Right ventricle myocardium superior (tissue), 1 donor: ENCODE data around the gene NTM. TPM values are rescaled to one million over a fixed set of nuclear protein-coding genes. Genes with fewer than 3 reads are reported as not detected.

Source experiments
- ATAC-seq: fragments of 200-7000 bp; cut with Tn5 transposase; one replicate; pipeline ENCODE4 v1.9.1; 2020; ENCODE audit warnings: mild to moderate bottlenecking; ENCODE audit not compliant: poor library complexity
- DNase-seq: peaks from one replicate; pipeline ENCODE4 v3.0.0-alpha.2; 2020
- intact Hi-C: fragments of 100-400 bp; cut with DNase I; formaldehyde crosslinking; loops from one replicate; pipeline ENCODE4 v1.11.2; 2022
- total RNA-seq: library from RNA; stranded (reverse); fragmentation: NEBNext Ultra II Directional; extraction: Animal tissue kit (Norgen Biotek cat#: 25700); gene quantifications from one replicate; pipeline ENCODE4 v1.2.1, GENCODE V29; 2021
- donor health status: DM: no; HTN: yes; CAD: no; lungs with severe emphysema.

NTM gene
- total RNA-seq, 1 donor from 2014 or later, result 1.5 TPM

DNA sequence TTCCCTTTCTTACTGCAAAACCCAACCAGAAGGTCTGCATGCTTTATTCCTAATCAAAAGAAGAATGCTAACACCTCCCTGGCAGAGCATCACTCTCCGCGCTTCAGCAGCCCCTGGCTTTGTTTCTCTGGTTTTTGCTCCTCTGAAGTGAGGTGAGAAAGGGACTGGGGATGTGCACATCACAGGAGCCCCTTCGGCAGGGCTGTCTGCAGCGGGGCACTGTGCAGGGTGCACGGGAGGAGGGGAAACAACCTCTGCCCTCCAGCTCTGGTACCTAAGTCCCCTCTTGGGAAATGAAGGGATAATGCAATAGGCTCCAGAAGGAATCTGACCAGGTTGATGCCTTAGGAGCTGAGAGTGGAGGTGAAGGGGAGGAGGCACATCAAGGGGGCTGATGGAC is 312.7 kb downstream of the NTM start:
- DNase-seq (no peak), ATAC-seq (no peak)
- intact Hi-C loops, result no loop called here

DNA sequence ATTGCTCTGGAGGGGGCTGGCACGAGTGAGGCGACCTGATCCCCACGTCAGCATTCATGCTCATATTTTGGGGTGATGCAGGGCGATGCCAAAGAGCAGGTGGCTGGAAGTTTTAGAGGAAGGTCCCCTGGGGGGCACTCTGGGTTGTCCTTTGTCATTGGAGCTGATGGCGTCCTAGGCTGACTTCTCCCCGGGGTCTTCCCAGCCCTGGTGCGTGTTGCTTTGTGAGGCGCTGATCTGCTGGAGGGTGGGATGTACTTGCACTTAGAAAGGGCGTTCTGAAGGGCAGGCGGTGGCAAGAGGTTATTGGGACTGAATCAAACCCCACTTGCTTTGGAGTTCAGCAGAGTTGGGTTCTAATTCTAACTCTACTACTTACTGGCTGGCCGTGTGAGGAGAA is 313.3 kb downstream of the NTM start:
- no peak for ATAC-seq

DNA sequence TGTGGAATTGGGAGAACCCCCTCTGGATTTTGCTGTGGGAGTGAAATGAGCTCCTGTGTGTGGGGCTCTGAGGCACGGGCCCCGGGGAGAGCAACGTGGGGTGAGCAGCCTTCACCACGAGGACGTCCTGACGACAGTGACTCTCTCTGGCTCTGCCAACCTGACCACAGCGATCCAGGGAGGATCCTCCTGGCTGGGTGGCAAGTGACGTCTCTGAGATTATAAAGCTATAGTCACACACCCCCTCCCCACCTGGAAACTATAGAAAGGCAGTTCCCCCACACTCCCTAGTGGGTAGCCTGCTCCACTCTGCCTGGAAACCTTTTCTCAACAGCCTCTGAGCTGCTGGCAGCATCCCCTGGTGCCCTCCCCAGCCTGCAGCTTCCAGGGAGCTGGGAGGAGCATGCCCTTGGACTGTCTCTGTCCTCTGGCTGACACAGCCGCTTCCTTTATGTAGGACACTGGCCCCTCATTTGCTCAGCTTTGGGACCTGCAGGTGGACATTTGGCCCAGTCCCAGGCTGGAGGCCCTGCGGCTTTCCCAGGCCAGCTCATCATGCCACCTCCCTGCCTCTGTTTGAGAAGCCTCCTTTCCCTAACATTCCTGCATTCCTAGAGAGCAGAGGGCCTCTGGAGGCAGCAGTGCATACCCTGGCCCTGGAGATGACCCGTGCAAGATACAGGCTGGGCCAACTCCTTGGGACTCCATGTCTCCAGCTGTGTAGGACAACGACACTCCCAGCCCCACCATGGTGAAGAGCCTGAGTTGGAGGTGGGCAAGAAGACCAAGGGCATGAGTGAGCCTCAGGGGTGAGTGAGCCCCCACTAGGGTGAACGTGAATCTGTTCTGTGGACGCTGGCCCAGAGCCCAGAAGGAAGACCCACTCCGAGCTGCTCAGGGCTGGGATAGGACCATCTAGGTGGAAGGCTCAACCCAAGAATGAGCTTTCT is 314.0 kb downstream of the NTM start:
- DNase-seq, result no peak
- intact Hi-C loops, result no loop called here
- ATAC-seq, result no peak

More for the DNA sequence above, 313.3 kb downstream of the NTM start:
- DNase-seq, result no peak
- intact Hi-C loops, result no loop called here

DNA sequence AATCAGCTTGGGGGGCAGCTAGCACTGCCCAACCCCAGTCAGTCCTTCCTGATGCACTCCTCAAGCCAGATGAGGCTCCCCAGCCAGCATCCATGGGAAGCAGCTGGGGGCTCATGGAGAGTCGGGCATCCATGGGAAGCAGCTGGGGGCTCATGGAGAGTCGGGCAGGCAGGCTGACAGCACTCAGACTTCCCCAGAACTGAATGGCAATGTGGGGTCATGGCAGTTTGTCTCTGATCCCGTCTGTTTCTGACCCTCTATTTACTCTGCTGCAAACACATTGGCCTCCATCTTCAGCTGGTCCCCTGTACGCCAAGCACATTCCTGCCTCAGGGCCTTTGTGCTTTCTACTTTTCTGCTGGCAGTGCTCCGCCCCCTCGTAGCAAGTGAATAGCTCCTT is 314.8 kb downstream of the NTM start:
- ATAC-seq, result no peak
- no peak for DNase-seq
- intact Hi-C loops, result no loop called here

DNA sequence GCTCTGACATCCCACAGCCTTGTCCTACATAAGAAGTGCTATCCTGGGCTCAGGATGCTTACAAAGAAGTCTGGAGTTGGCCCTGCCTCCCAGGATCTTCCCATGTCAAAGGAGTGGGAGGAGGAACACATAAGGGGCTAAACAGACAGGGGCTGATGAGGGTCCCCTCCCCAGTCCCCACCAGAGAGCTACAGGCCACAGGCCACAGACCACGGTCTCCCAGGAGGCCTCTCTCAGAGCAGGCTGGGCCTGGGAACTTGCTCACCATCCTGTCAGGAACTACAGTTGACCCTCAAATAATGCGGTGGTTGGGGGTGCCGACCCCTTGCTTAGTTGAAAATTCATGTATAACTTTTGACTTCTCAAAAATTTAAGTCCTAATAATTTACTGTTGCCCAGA is 315.5 kb downstream of the NTM start:
- ATAC-seq, result no peak
- intact Hi-C loops, result no loop called here

DNA sequence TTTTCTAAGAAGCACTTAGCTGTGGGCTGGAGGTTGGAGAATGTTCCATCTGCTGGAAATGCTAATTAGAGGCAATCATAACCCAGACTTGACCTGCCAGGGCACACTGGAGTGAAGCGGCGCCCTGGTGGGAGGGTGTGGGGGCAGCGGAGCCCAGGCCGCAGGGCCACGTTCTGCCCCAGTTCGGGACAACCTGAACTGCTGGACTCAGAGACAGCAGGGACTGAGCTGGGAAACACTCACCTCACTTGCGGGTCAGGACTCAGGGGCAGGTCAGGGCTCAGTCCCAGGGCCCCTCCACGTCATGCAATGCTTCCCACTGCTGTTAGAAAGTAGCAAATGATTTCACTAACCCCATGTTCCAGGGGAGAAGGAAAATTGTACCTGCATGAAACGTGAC is 316.4 kb downstream of the NTM start:
- ATAC-seq (no peak), DNase-seq (no peak)
- intact Hi-C loops, result no loop called here

More for the DNA sequence above, 315.5 kb downstream of the NTM start:
- no peak for DNase-seq

DNA sequence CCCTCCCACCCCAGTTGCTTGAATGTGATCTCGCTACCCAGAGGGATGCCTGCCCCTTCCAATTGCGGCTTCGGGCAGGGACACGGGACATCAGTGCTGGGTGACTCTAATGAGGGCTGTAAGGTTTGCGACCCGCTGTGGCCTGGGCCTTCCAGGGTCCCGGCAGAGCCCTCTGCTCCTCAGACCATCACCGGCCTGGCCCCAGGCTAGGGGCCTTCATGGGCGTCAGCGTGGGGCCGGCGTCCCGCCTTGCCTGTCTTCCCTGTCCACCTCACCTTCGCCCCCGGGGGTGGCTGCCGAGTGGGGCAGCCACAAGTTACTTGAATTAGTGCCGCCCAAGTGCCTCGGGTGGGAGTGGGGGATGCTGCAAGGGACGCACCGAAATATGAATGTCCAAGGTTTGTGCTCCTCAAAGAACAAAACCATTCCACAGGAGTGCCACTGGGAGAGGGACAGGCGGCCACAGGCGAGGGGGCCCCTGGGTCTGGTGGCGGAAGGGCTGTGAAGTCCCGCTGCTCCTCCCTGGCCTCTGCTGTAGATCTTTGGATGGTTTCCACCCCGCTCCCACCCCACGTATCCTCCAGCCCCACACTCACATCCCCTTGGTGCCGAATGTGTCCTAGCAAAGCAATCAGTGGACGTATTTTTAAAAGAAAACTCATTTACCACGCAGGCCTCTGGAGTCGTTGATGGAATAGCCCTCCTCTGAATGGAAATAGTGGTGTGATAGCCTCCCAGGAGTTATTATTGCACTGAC is 317.1 kb downstream of the NTM start:
- no peak for DNase-seq
- intact Hi-C loops, result no loop called here
- ATAC-seq, result no peak

DNA sequence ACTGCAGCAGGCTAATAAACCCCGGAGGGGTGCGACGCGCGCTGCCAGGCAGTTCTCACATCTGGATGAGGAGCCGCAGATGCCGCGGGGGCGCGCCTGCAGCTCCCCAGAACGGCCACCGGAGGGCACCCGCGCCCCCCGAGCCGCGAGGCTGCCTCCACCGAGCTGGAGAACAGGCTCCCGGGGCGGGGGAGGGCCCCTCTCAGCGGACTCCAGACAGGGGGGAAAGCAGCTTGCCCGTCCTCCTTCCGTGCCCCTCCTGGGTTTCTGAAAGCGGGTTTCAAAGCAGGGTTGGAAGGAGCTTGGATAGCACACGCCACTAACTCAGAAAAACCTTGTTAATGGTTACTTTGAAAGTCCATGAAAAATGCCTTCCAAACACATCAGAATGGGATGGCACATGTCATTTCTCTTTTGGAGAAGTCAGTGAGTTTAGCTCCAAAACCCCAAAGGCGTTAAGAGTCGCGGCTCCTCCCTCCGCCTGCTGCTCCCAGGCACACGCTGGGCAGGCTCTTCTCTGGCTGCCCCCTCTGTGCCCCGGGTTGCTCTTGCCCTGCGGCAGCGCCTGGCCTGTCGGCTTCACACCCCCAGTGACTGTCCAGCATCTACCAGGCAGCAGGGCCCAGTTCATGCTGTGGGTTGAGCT is 317.8 kb downstream of the NTM start:
- intact Hi-C loops, result no loop called here
- peak; percentile 72 for DNase-seq
- ATAC-seq, result peak; percentile 81

DNA sequence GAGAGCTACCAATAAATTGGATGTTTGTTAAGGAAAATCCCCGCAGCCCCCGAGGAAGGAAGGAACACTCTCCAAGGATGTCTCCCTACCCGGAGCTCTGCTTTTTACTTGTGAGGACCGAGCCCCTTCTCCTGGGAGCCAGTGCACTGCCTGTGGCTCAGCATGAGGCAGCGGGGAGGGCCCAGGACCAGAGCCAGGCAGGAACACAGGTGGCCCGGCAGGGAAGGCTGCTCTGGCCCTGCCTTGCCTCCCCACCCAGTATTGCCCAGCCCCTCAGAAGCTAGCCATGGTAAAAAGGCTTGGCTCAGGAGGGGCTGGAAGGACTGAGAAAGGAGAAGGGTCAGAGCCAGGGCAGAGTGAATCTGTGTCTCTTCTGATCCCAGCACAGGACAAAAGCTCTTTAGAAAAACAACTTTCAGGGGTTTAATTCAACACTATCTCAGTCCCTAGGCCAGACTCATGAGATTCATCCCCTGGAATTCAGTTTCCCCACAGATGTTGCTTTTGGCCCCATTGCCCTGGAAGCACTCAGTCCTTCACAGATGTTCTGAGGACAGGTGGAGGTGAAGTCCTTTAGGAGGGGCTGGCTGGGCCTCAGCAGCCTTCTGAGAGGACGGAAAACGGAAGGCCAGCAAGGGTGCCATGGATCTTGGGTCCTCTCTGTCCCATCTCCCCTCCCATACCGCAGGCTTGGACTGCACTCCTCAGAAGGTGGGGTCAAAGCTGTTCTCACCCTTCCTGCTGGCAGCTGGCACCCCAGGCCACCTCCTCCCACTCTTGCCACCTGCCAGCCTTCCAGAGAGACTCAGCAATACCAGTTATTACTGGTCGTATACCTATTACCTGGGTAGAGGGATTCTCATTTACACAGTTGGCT is 318.9 kb downstream of the NTM start:
- DNase-seq (no peak), ATAC-seq (no peak)
- intact Hi-C loops, result no loop called here

DNA sequence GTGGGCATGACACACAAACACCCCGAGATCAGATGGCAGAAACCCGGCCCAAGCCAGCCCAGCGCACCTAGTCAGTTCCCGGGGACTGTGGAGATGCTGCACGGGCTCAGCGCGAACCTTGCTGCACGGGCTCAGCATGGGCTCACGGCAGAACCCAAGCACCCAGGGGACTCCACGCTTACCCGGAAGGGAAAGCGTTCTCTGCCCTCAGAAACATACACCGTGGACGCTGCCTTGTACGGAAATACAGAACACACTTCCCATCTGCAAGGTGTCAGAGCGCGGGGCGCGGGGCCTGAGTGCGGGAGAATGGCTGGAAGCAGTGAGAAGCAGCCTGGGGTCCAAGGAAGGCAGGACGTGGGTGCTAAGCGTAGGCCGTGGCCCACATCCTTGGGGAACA is 319.9 kb downstream of the NTM start:
- DNase-seq (no peak), ATAC-seq (no peak)
- intact Hi-C loops, result no loop called here

DNA sequence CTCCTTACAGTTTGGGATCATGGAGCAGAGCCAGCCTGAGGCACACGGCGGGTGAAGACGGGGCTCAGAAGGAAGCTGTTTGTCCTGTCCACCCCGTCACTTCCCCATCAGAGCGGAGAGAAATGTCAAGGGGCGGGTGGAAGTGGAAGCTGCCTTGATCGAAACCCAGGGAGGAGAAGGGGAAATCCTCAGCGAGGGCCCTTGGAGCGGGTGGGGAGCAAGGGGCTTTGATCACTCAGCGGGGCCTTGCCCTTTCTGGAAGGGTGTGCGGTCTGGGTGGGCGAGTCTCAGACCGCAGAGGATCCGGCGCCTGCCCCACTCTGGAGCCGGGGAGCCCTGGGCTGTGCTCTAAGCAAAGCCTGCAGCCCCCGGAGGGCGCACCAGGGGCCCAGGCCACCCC is 320.4 kb downstream of the NTM start:
- ATAC-seq, result no peak
- intact Hi-C loops, result no loop called here
- no peak for DNase-seq

DNA sequence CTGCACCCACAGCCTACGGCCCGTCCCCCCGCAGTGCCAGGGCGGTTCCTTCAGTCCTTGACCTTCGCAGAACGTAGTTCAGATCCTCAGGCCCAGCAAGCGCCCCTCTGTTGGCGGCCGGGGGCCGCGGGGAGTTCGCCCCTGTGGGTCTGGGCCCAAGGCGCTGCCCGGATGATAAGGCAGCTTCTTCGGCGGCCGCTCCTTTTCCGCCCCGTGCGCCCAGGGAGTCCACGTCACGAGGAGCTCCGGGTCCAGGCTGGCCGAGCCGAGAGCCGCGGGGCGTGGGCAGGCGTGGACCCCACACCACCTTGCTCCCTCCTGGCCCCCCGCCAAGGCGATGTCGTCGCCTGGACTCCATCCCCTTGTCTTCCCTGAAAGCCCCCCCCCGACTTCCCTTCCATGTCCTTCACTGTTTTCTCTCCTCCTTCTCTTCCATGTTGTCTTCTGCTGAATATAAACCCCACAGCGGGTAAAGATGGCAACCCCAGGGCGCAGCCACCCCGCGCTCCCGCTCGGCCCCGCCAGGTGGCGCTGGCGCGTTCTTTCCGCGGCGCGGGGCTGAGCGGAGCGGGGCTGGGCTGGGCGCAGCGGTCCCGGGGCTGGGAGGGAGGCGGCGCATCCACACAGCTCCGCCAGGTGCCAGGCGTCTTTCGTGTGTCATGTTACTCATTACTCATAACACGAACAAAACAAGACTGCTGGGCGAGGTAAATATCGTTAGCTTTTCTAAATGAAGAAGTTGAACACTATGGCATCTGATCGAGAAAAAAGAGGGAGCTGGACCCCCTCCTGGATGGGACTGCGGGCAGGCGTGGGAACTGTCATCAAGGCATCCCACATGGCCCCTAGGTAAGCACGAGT is 321.0 kb downstream of the NTM start:
- ATAC-seq (no peak), DNase-seq (no peak)
- intact Hi-C loops, result no loop called here

DNA sequence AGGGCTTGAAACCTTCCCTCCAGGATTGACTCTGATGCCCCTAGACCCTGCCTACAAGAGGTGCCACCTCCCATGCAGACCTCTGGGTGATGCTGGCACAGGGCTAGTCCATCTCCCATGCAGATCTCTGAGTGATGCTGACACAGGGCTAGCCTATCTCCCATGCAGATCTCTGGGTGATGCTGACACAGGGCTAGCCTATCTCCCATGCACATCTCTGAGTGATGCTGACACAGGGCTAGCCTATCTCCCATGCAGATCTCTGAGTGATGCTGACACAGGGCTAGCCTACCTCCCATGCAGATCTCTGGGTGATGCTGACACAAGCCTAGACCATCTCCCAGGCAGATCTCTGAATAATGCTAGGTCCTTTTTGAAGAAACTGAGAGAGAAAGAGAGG is 321.7 kb downstream of the NTM start:
- ATAC-seq (no peak), DNase-seq (no peak)
- intact Hi-C loops, result no loop called here

DNA sequence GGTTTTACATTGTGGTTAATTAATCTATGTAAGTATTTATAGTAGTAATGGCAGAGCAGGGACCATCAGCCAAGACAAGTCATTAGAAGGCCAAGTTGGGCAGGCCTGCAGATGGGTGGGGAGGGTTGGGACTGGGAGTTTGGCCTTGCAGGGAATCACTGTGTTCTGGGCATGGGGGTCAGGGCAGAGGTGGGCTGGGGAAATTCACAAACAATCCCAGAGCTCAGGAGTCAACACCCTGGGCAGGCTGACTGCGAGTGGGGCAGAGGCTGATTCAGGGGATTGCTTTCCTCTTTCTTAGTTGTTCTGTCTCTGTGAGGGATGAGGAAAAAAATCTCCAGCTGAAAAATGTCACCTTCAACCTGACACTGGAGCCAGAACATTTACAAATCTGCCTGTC is 322.5 kb downstream of the NTM start:
- DNase-seq (no peak), ATAC-seq (no peak)
- intact Hi-C loops, result no loop called here

DNA sequence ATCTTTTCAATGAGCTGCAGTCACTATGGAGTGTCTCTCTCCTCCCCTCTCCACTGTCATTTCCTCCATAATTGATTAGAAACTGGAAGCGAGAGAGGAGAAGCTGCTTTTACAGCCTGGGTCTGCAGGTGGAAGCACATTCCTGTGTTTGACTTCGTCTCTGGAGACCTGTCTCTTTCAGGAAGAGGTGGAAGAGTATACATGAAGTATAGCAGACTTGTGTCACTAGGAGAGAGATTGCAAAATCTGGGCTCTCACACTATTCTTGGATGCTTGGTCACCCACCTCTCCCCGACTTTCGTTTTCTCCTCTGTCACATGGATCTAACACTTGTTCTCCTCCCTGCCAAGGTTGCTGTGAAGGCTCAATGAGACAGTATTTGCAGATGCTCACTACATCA is 323.3 kb downstream of the NTM start:
- ATAC-seq (no peak), DNase-seq (no peak)
- intact Hi-C loops, result no loop called here

DNA sequence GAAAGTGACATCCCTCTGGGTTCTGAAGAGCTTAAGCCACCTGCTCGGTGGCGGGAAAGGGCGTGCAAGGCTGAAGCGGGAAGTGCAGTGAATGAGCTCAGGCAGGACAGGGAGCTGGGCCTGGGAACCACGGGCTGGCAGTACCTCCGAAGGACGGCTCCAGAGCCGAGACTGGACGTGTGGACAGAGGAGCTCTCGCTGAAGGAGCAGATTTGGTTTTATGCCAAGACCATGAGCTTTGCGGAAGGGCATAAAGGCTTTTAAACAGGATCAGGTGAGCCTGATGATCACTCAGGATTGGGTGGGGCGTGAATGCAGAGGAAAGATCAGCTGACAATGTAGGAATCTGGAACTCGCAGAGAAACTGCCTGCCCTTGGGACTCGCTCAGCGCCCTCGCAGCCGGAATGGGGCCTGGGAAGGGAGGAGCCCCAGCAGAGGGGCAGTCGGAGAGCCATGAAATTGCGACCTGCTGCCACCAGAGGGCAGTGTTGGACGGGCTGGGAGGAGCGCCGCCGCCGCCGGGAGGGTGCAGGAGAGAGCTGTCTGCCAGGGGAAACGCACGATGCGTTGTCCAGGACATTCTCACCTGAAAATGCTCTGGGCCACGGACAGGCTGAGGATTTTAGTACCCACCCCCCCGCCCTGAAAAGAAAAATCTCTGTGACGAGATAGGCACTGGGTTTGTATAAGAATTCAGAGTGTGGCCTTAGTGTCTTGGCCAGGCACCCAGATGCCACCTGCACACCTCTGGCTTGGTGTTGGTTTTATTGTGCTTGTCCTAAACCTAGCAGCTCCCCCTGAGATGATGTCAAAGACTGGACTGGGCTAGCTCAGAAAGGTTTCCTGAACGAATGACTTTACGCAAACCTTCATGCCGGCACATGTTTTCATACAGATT is 324.4 kb downstream of the NTM start:
- peak; percentile 88 for DNase-seq
- intact Hi-C loops, result no loop called here
- ATAC-seq, result peak; percentile 97

DNA sequence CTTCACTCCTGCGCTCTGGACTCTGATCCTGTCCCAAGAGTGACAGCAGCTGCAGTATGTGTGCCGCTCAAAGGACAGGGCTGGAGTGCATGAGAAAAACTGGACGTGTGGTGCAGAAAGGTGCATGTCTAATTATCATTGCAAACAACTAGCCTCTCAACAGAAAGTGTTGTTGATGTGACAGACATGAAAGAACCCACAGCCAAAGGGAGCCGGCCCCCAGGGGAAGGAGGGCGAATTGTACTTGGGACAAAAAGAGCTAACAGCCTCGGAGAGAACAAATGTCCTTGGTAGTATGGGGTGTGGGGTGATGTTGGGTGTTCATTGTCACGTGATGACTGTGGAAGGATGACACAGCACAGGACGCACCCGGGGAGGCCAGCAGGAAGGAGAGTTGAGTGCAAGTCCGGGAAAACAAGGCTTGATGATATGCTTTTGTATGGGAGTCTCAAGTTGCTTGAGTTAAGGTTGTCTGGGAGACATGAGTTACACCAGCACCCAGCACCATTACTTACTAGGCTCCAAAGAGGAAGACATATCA is 325.5 kb downstream of the NTM start:
- DNase-seq, result no peak
- intact Hi-C loops, result no loop called here

More for the DNA sequence above, 325.5 kb downstream of the NTM start:
- ATAC-seq, result no peak
